ENCODE measurements around the gene RNF44.

RNF44 gene

GRCh38 chr5:176536902-176537553, at the start of gene RNF44:
RNF44 (minus strand) TSS chr5:176537402; CDS start chr5:176532472, 4,930 bp downstream.
- peak within 1 kb of the TSS; percentile 99 for H3K4me3 ChIP-seq
- TF ChIP-seq, protein P1, sequence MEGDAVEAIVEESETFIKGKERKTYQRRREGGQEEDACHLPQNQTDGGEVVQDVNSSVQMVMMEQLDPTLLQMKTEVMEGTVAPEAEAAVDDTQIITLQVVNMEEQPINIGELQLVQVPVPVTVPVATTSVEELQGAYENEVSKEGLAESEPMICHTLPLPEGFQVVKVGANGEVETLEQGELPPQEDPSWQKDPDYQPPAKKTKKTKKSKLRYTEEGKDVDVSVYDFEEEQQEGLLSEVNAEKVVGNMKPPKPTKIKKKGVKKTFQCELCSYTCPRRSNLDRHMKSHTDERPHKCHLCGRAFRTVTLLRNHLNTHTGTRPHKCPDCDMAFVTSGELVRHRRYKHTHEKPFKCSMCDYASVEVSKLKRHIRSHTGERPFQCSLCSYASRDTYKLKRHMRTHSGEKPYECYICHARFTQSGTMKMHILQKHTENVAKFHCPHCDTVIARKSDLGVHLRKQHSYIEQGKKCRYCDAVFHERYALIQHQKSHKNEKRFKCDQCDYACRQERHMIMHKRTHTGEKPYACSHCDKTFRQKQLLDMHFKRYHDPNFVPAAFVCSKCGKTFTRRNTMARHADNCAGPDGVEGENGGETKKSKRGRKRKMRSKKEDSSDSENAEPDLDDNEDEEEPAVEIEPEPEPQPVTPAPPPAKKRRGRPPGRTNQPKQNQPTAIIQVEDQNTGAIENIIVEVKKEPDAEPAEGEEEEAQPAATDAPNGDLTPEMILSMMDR (IDR thresholded peaks at IDR 0.05) = no peak
- DNase-seq (ENCODE audit: low spot score) = peak; percentile 99
- peak within 1 kb of the TSS; percentile 90 to 100 for H3K27ac ChIP-seq

DNA sequence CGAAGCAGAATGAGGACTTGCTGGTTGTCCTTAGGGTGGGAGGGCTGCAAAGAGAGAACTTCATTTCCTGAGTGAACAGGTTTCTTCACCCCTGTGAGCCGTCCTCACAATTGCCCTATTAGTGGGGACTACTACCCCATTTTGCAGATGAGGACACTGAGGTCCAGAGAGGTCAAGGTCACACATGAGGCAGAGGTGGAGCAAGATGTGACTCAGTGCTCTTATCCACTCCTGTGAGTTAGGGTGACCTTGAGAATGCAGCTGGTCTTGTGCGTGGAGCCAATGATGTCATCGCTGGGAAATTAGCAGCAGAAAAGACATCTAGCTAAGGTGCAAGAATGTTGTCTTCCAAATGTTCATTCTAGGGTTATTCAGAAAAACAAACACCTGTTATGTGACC, 45.9 kb upstream of the RNF44 start:
- DNase-seq (ENCODE audit: low spot score) = no peak
- TF ChIP-seq, protein P1 (IDR thresholded peaks at IDR 0.05) = no peak
- Histone ChIP-seq H3K27ac (no peak overlapping the region), H3K4me3 (no peak overlapping the region)

DNA sequence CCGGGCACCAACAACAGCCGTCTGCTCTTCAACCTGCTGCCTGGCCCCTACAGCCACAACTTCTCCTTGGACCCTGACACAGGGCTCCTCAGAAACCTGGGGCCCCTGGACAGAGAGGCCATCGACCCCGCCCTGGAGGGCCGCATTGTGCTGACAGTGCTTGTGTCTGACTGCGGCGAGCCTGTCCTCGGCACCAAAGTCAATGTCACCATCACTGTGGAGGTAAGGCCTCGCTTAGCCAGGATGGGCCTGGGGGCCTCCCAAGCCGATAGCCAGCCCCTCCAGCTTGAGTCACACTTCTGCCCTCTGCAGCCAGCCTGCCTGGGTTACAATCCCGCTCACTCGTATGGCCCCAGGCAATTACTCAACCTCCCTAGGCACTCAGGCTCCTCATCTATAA, 44.2 kb upstream of the RNF44 start:
- no peak for DNase-seq (ENCODE audit: low spot score)
- Histone ChIP-seq H3K4me3 (no peak overlapping the region), H3K27ac (no peak overlapping the region)
- TF ChIP-seq, protein P1 (IDR thresholded peaks at IDR 0.05) = no peak

DNA sequence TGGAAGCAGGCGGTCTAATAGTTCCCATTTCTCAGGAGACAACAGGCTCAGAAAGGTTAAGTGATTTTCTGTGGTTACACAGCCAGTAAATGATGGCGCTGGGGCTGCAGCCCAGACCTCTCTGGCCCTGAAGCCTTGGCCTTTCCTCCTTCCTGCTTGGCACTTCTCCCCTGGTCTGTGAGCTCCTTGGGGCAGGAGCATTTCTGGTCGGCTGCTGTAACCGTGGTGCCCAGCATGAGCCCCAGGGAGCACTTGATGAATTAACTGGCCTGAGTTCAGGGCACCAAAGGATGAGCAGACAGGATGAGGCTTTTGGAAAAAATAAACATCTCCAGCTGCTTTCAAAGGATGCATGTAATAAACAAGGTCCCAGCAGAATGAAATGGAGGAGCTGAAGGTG, 42.1 kb upstream of the RNF44 start:
- TF ChIP-seq, protein P1 (IDR thresholded peaks at IDR 0.05) = no peak
- DNase-seq (ENCODE audit: low spot score) = no peak
- Histone ChIP-seq H3K27ac (no peak overlapping the region), H3K4me3 (no peak overlapping the region)

GRCh38 chr5:176578391-176578808, 41.2 kb upstream of the RNF44 start:
- H3K27ac ChIP-seq = no peak overlapping the region
- no peak overlapping the region for H3K4me3 ChIP-seq
- no peak for DNase-seq (ENCODE audit: low spot score)
- TF ChIP-seq, protein P1 (IDR thresholded peaks at IDR 0.05) = no peak

DNA sequence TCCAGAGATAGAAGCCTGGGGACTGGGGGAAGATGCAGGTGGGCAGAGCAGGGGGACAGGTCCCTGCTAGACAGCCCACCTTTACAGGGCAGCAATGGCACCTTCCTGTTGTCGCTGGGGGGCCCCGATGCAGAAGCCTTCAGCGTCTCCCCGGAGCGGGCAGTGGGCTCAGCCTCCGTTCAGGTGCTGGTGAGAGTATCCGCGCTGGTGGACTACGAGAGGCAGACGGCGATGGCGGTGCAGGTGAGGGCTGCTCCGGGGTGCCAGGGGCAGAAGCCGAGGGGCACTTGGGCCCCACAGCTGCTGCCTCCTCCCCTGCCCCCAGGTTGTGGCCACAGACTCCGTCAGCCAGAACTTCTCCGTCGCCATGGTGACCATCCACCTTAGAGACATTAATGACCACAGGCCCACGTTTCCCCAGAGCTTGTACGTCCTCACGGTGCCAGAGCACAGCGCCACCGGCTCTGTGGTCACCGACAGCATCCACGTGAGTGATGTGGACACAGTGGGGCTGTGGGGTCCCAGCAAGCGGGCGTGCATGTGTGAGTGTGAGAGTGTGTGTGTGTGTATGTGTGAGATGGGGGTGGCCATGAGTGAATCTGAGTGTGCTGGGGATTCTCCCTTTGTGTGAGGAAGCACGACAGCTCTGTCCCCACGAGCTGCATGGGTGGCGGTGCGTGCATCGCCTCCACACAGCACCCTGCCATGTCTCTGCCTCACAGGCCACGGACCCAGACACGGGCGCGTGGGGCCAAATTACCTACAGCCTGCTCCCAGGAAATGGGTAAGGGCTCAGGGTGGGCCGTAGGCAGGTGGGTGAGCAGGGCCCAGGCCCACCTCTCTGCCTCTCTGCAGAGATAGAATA, 40.3 kb upstream of the RNF44 start:
- Histone ChIP-seq H3K27ac (no peak overlapping the region), H3K4me3 (no peak overlapping the region)
- TF ChIP-seq, protein P1 (IDR thresholded peaks at IDR 0.05) = no peak
- DNase-seq (ENCODE audit: low spot score) = no peak

Data from coronary artery (tissue), 2 donors.